Cortex of kidney (tissue), 1 donor: ENCODE measurements around the gene NTN3.

Source experiments
- DNase-seq: peaks from one replicate; lab custom pipeline; 2025; lab: John Stamatoyannopoulos, UW

NTN3 gene

GRCh38 chr16:2466667-2467527, 4.2 kb upstream of the NTN3 start:
- DNase-seq: no peak

DNA sequence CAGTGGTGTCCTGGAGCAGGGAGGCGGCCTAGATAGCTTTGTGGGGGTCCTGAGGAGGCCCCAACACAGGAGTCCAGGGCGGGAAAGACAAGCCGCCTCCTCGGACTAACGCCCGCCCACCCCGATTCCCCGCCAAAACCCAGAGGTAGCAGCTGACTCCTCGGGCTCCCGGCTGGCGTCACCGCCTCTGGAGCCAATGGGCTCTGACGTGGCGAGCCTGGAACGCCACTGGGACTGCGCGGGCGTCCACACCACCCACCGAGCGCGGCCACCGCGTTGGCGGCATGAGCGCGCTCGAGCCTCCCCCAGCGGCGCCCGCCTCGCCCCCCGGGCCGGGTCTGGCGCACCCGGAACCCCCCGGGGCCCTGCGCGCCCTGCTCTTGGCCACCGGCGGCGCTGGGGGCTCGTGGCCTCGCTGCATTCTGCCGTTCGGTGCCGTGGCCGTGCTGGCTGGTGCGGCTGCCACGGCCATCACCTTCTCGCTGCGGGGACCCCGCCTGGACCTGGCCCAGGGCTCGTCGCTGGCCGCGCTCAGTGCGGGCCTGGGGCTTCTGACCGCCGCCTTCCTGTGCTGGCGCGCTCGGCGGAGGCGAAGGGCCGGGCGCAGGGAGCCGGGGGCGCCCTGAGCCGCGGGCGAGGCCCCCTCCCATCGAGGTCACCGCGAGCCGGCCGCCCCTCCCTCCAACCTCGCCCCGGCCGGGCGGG, 3.4 kb upstream of the NTN3 start:
- no peak for DNase-seq

DNA sequence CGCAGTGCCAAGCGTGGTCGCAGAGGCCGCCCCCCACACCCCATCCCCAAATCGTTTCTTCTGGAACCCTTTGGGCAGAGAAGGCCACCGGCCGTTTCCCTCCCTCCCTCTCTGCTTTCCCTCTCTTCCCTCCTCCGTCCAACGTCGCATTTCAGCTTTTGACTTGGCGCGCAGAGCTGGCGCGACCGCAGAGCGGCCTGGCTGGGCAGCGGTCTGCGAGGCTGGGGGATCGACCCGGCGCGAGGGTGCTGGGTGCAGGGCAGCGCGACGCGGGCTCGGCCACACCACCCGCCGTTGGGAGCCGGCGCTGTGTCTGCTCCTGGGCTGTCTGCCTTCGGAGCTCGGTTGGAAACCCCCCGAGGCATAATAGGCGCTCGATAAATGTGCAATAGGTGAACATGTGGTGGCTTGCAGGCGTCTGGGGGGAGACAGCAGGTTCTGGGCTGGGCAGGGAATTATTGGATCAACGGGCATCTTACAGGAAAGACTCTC, 2.8 kb upstream of the NTN3 start:
- no peak for DNase-seq

GRCh38 chr16:2468725-2469398, 2.2 kb upstream of the NTN3 start:
- no peak for DNase-seq

DNA sequence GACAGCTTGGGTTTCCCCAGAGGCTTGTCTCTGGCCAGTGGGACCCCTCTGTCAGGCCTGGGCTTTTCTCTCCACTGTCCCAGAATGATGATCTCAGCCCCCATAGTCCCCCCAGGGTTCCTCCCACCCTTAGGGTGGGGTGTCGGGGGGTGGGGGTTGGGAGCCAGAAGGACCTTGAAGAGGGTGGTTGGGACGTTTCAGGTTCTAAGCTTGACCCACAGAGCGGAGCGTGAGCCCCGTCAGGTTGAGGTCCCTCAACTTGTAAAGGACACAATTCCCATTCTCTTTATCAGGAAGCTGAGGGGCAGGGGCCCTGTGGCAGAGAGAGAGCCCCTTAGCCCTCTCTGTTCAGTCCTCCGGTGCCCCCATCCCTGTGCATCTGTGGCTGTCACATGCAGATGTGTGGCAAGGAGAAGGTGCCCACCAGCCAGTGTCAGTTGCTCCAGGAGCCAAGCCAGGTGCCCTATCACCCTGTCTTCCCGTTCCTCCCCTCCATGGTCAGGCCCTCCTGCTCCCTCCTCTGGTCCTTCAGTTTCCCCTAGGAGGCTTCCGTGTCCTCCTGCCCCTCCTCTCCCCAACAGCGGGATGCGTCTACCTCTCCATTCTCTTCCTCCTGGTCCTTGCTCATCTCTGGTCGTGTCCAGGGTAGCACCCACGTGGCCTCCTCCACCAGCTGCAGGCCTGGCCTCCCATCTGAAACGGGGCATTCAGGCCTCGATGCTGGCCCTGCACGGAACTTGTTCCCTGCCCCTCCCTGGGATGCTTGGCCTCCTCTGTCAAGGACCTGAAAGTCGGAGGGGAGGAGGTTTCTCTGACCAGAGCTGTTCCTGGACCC, 1.5 kb upstream of the NTN3 start:
- DNase-seq: no peak

DNA sequence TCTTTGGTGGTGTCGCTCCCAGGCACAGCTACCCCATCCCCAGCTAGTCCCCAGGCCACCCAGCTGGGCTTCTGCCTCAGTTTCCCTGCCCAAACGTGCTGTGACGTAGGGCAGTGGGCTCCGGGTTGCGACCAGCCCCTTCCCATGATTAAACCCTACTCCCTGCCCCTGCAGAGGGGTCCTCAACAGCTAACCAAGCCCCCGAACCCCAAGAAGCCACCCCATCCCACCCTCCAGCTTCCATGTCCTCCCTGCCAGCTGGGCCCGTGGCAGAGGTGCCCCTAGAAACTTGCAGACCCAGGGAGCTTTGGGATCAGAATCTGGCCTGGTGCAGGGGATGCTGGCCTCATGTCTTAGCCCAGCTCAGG, 879 bp upstream of the NTN3 start:
- no peak for DNase-seq

- no peak for DNase-seq
Observed at GRCh38 chr16:2470603-2471015, 488 bp upstream of the NTN3 start.

DNA sequence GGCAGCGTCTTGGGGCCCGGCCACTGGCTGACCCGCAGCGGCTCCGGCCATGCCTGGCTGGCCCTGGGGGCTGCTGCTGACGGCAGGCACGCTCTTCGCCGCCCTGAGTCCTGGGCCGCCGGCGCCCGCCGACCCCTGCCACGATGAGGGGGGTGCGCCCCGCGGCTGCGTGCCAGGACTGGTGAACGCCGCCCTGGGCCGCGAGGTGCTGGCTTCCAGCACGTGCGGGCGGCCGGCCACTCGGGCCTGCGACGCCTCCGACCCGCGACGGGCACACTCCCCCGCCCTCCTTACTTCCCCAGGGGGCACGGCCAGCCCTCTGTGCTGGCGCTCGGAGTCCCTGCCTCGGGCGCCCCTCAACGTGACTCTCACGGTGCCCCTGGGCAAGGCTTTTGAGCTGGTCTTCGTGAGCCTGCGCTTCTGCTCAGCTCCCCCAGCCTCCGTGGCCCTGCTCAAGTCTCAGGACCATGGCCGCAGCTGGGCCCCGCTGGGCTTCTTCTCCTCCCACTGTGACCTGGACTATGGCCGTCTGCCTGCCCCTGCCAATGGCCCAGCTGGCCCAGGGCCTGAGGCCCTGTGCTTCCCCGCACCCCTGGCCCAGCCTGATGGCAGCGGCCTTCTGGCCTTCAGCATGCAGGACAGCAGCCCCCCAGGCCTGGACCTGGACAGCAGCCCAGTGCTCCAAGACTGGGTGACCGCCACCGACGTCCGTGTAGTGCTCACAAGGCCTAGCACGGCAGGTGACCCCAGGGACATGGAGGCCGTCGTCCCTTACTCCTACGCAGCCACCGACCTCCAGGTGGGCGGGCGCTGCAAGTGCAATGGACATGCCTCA, 773 bp downstream of the NTN3 start:
- DNase-seq: no peak

- DNase-seq: no peak
Observed at GRCh38 chr16:2472488-2472864, 1.4 kb downstream of the NTN3 start.

GRCh38 chr16:2472885-2473445, 1.9 kb downstream of the NTN3 start:
- no peak for DNase-seq

DNA sequence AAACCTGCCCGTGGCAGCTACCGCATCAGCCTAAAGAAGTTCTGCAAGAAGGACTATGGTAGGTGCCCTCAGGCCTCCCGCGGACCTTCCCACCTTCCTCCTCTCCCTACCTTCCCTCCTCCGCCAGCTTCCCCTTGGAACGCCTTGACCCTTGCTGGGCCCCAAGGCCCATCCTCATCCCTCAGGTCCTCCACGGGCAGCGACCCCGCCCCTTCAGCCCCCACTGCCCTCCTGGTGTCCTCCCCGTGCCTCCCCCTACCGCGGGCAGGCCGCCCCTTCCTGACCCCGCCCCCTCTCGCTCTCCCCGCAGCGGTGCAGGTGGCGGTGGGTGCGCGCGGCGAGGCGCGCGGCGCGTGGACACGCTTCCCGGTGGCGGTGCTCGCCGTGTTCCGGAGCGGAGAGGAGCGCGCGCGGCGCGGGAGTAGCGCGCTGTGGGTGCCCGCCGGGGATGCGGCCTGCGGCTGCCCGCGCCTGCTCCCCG, 2.4 kb downstream of the NTN3 start:
- DNase-seq: no peak

DNA sequence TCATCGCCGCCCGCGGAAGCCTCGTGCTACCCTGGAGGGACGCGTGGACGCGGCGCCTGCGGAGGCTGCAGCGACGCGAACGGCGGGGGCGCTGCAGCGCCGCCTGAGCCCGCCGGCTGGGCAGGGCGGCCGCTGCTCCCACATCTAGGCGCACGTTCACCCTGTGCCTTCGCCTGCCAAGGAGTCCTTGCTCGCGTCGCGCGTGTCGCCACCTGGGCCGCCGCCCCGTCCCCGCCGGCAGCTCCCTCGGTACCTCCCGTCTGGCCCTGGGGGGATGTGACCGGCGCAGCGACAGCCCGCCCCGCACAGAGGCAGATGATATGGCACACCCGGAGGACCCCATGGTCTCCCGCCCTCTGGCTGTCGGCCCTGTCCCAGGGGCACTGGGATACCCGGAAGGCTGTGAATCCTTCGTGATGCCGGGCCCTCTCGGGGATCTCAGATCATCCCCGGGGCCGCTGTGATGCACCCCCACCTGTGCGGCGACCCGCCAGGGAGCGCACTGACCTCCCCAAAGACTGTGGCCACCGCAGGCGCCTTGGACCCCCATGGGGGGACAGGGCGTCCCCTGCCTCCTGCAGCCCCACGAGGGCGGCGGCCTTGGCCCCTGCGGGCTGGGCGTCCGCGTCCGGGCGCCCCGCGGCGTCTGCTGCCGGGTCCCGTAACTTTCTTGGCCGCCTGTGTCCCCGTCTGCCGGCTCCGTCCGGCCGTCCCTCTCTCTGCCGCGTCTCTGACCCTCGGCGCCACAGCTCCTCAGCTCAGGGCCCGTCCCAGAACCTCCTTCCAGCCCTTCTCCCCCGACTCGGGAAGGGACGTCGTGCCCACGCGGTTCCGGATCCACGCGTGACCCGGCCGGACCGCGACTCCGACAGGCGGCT, 3.1 kb downstream of the NTN3 start:
- DNase-seq: no peak

DNA sequence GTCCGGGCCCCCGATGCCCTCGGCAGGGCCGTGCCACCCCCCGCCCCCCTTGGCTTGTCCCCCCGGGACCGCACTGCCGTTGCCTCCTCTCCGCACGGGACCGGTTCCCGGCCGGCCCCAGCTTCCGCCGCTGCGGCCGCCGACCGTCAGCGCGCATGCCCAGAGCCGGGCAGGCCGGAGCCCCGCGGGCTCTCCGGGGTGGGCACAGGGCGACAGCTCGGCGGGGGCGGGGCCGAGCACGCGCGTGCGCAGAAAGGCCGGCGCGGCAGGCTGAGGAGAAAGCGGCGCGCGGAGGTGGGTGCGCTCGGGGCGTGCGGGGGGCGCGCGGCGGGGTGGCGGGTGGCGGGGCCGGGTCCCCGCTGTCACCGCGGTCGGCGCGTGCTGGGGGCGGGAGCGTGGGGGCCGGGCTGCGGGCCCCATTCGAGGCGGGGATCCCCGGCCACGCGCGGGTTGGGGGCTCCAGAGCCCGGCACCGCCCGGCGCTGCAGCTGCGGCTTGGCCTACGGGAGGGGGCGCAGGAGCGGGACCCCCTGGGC, 3.8 kb downstream of the NTN3 start, which contains the start of gene TBC1D24:
Gene TBC1D24, plus strand, starts transcription at position 251 of the 536 bp plus-strand sequence. CDS start 21,022 bp downstream, outside the sequence.
- no peak for DNase-seq

DNA sequence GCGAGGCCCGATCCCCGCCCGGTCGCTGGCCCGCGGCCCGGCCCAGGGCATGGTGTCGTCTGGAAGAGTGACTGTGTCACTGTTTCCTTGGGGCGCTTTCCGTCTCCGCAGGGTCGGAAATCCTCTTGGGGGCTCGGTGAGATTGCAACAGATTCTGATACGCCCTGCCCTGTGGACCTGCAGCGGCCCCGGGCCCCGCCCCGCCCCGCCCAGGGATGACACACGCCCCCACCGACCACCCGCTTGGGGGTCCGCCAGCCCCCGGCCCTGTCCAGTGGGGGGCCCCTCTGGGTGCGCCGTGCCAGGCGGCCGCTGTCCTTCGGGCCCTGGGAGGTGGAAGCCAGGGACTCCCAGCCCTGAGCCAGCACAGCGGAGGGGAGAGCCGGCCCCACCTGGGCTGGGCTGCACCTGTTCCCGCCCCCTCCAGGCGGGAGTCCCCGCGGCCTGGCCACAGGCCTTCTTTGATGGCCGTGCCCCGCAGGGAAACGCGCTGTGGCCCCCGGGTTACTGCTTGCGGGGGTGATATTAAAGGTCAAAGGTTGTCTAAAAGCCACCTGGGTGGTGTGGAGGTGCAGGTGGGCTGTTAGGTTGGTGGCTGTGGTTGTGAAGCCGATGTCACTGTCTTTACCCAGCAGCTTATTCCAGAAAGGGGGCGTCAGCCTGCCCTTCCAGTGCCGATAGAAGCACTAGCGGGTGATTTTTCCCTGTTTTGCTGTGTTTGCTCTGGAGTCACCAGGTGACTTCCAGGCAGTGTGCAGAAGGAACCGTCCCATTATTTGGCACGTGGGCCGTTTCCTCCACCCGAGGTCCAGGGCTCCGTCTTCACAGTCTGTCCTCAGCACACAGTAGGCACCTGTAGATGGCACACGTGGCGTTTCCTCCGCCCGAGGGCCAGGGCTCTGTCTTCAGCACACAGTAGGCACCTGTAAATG, 4.6 kb downstream of the NTN3 start:
- no peak for DNase-seq

GRCh38 chr16:2476345-2476720, 5.2 kb downstream of the NTN3 start:
- no peak for DNase-seq

GRCh38 chr16:2476741-2477140, 5.6 kb downstream of the NTN3 start:
- no peak for DNase-seq

- DNase-seq: no peak
Observed at GRCh38 chr16:2477327-2477726, 6.2 kb downstream of the NTN3 start.

DNA sequence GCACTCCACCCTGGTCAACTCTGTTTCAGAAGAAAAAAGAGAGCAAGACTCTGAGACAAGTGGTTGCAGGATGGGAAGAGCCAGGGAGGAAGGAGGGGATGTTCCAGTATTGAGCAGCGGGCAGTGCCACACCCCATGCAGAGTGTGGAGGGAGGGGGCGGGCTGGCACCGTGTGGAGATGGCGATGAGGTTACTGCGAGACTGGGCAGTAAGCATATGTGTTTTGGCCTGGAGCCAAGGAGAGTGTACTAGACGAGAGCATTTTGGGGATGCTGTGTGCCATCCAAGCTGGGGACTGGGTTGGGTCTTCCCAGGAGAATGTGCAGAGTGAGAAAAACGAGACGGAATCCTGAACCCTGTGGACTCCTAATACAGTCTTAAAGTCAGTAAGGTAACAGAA, 7.2 kb downstream of the NTN3 start:
- DNase-seq: no peak
